H9 (cell line): ENCODE results near the gene MYO7B. TPM values are rescaled to one million over a fixed set of nuclear protein-coding genes. Genes with fewer than 3 reads are reported as not detected.

Source experiments
- DNase-seq: peaks from one replicate; pipeline ENCODE4 v3.0.0-alpha.2; 2017
- H2AFZ ChIP-seq: one replicate; pipeline ENCODE4 v1.6.1; 2013; ENCODE audit warnings: mild to moderate bottlenecking, low read length, control low read depth, moderate library complexity
- H2AK5ac ChIP-seq: 2 replicates; pipeline ENCODE4 v1.6.1; 2013; ENCODE audit warnings: low read length, control low read depth, mixed read lengths; ENCODE audit not compliant: insufficient read length
- H2BK120ac ChIP-seq: one replicate; pipeline ENCODE4 v1.6.1; 2013; ENCODE audit warnings: low read depth, mild to moderate bottlenecking, low read length, control low read depth, inconsistent platforms; ENCODE audit not compliant: poor library complexity, severe bottlenecking
- H2BK12ac ChIP-seq: 2 replicates; pipeline ENCODE4 v1.6.1; 2013; ENCODE audit warnings: low read length, control low read depth, mixed read lengths, low read depth; ENCODE audit not compliant: insufficient read length
- H2BK15ac ChIP-seq: 2 replicates; pipeline ENCODE4 v1.6.1; 2013; ENCODE audit warnings: low read depth, low read length, control low read depth
- H2BK20ac ChIP-seq: one replicate; pipeline ENCODE4 v1.6.1; 2013; ENCODE audit warnings: low read depth, mild to moderate bottlenecking, low read length, control low read depth, inconsistent platforms; ENCODE audit not compliant: poor library complexity, severe bottlenecking
- H2BK5ac ChIP-seq: 2 replicates; pipeline ENCODE4 v1.6.1; 2013; ENCODE audit warnings: low read length, control low read depth, mixed read lengths; ENCODE audit not compliant: insufficient read length
- H3K14ac ChIP-seq: 2 replicates; pipeline ENCODE4 v1.6.1; 2013; ENCODE audit warnings: low read length, control low read depth; ENCODE audit not compliant: insufficient read depth
- H3K18ac ChIP-seq: 2 replicates; pipeline ENCODE4 v1.6.1; 2013; ENCODE audit warnings: low read depth, mild to moderate bottlenecking, mixed read lengths, low read length, control low read depth; ENCODE audit not compliant: insufficient read length
- H3K23ac ChIP-seq: 2 replicates; pipeline ENCODE4 v1.6.1; 2013; ENCODE audit warnings: low read length, control low read depth, mixed read lengths, low read depth; ENCODE audit not compliant: insufficient read length
- H3K23me2 ChIP-seq: 2 replicates; pipeline ENCODE4 v1.6.1; 2013; ENCODE audit warnings: low read depth, mild to moderate bottlenecking, mixed read lengths, low read length, control low read depth; ENCODE audit not compliant: insufficient read length, poor library complexity, severe bottlenecking
- H3K27ac ChIP-seq: 2 replicates; pipeline ENCODE4 v1.5.1; 2013; ENCODE audit warnings: low read length, control low read depth, mixed read lengths, low read depth; ENCODE audit not compliant: insufficient read length
- H3K27me3 ChIP-seq: 2 replicates; pipeline ENCODE4 v1.6.1; 2013; ENCODE audit warnings: low read length, control low read depth, inconsistent platforms; ENCODE audit not compliant: insufficient read depth
- H3K4ac ChIP-seq: 2 replicates; pipeline ENCODE4 v1.6.1; 2013; ENCODE audit warnings: low read depth, mild to moderate bottlenecking, control low read depth, inconsistent platforms, low read length, moderate library complexity
- H3K4me1 ChIP-seq: 2 replicates; pipeline ENCODE4 v1.6.1; 2013; ENCODE audit warnings: low read length, control low read depth, inconsistent platforms; ENCODE audit not compliant: insufficient read depth
- H3K4me2 ChIP-seq: 2 replicates; pipeline ENCODE4 v1.6.1; 2013; ENCODE audit warnings: low read length, control low read depth, mixed read lengths; ENCODE audit not compliant: insufficient read length, insufficient read depth
- H3K56ac ChIP-seq: 2 replicates; pipeline ENCODE4 v1.6.1; 2013; ENCODE audit warnings: low read depth, mild to moderate bottlenecking, mixed read lengths, low read length, control low read depth; ENCODE audit not compliant: insufficient read length
- H3K79me1 ChIP-seq: 2 replicates; pipeline ENCODE4 v1.6.1; 2013; ENCODE audit warnings: low read depth, mild to moderate bottlenecking, moderate library complexity, low read length, control low read depth, inconsistent platforms; ENCODE audit not compliant: insufficient read depth, poor library complexity, severe bottlenecking
- H3K79me2 ChIP-seq: 2 replicates; pipeline ENCODE4 v1.6.1; 2013; ENCODE audit warnings: low read length, control low read depth, inconsistent platforms; ENCODE audit not compliant: insufficient read depth
- H3K9ac ChIP-seq: 2 replicates; pipeline ENCODE4 v1.6.1; 2013; ENCODE audit warnings: low read length, control low read depth, mixed read lengths; ENCODE audit not compliant: insufficient read length; ENCODE audit errors: extremely low read depth
- H3K9me3 ChIP-seq: one replicate; pipeline ENCODE4 v1.6.1; 2013; ENCODE audit warnings: low read depth, low read length, inconsistent platforms; ENCODE audit not compliant: control insufficient read depth
- H3T11ph ChIP-seq: one replicate; pipeline ENCODE4 v1.6.1; 2013; ENCODE audit warnings: mild to moderate bottlenecking, low read length, control low read depth, inconsistent platforms
- H4K20me1 ChIP-seq: one replicate; pipeline ENCODE4 v1.6.1; 2013; ENCODE audit not compliant: control insufficient read depth, insufficient read length, insufficient read depth
- H4K5ac ChIP-seq: 2 replicates; pipeline ENCODE4 v1.6.1; 2013; ENCODE audit warnings: low read depth, mild to moderate bottlenecking, mixed read lengths, low read length, control low read depth; ENCODE audit not compliant: insufficient read length
- H4K8ac ChIP-seq: replicated peaks from 2 replicates; pipeline ENCODE4 v1.6.1; 2013; ENCODE audit warnings: low read length, control low read depth, mixed read lengths, low read depth; ENCODE audit not compliant: insufficient read length
- H4K91ac ChIP-seq: 2 replicates; pipeline ENCODE4 v1.6.1; 2013; ENCODE audit warnings: low read depth, mild to moderate bottlenecking, moderate library complexity, mixed read lengths, low read length, control low read depth; ENCODE audit not compliant: insufficient read length
- H3K27ac Mint-ChIP-seq, 3 experiments: 2 replicates in 2 of 3; 3 replicates in 1 of 3; pipeline ENCODE4 v1.8.0; 2020 to 2021; ENCODE audit warnings: mixed read lengths in 3 of 3, mild to moderate bottlenecking in 1 of 3, moderate library complexity in 1 of 3
- H3K27me3 Mint-ChIP-seq: 2 replicates; pipeline ENCODE4 v1.8.0; 2021; ENCODE audit warnings: low read depth, mild to moderate bottlenecking, moderate library complexity, mixed read lengths
- H3K36me3 Mint-ChIP-seq, 3 experiments: 2 replicates in 2 of 3; 3 replicates in 1 of 3; pipeline ENCODE4 v1.8.0; 2020 to 2021; ENCODE audit warnings: low read depth in 3 of 3, mixed read lengths in 3 of 3; ENCODE audit not compliant: insufficient read depth in 1 of 3
- H3K4me1 Mint-ChIP-seq, 2 experiments: 2 replicates each; pipeline ENCODE4 v1.8.0; 2020; ENCODE audit warnings: mixed read lengths in 2 of 2
- H3K4me3 Mint-ChIP-seq, 2 experiments: 2 replicates in 1 of 2; 3 replicates in 1 of 2; pipeline ENCODE4 v1.8.0; 2020 to 2021; ENCODE audit warnings: mild to moderate bottlenecking in 2 of 2, mixed read lengths in 2 of 2, moderate library complexity in 1 of 2
- H3K9me3 Mint-ChIP-seq, 2 experiments: 2 replicates in 1 of 2; 3 replicates in 1 of 2; pipeline ENCODE4 v1.8.0; 2020; ENCODE audit warnings: mild to moderate bottlenecking in 2 of 2, mixed read lengths in 2 of 2, moderate library complexity in 1 of 2
- CTCF ChIP-seq: fragments of 200-600 bp; sonication (generic); conservative IDR thresholded peaks from 3 replicates; pipeline ENCODE4 v1.8.0; 2021; ENCODE audit warnings: antibody characterized with exemption, mild to moderate bottlenecking
- WGBS: extraction: QIAGEN DNeasy Blood & Tissue Kit; methylation state at CpG from one replicate; pipeline ENCODE4 v1.1.7; 2013; ENCODE audit warnings: missing lambda C conversion rate, low lambda C conversion rate, mixed read lengths; ENCODE audit not compliant: insufficient read length; ENCODE audit errors: extremely low coverage; 5-methylcytosine and 5-hydroxymethylcytosine counted together
- total RNA-seq: library from RNA; stranded (reverse); gene quantifications from 2 replicates; pipeline ENCODE4 v1.2.1, GENCODE V29; 2021

The MYO7B gene
- total RNA-seq, 1 experiment from 2014 or later = not detected

GRCh38 chr2:127531221-127531648, 4.2 kb upstream of the MYO7B start:
- Histone ChIP-seq H3K18ac (no peak overlapping the region), H3K4ac (no peak overlapping the region), H2AFZ (no peak overlapping the region), H3K9ac (no peak overlapping the region), H3T11ph (no peak overlapping the region), H3K4me1 (no peaks in the 10 kb centered on the region; the same call in 1 of the 2 replicates), H3K9me3 (no peaks in the 10 kb centered on the region), H3K79me2 (no peaks in the 10 kb centered on the region), H3K79me1 (no peaks in the 10 kb centered on the region), H4K5ac (no peak overlapping the region), H3K27ac (no peak overlapping the region), H3K4me2 (no peak overlapping the region), H3K23ac (no peak overlapping the region), H3K27me3 (no peaks in the 10 kb centered on the region), H2AK5ac (no peak overlapping the region), H2BK5ac (no peak overlapping the region), H2BK12ac (no peak overlapping the region), H4K20me1 (no peaks in the 10 kb centered on the region), H3K56ac (no peak overlapping the region), H2BK20ac (no peak overlapping the region), H3K14ac (no peak overlapping the region), H2BK120ac (no peak overlapping the region), H3K23me2 (peaks cover 6% of the 10 kb centered on the region), H4K91ac (no peak overlapping the region), H4K8ac (no peak overlapping the region), H2BK15ac (no peak overlapping the region)
- H3K36me3 Mint-ChIP-seq = no peaks in the 10 kb centered on the region; a peak in 1 of 7 replicates
- no peak for DNase-seq
- WGBS = no CpG with 5 or more reads among the region's 4 CpGs
- no peak; the same call in 2 of the 3 replicates for TF ChIP-seq CTCF
- H3K4me1 Mint-ChIP-seq = peaks cover 16% of the 10 kb centered on the region in 2 experiments
- H3K27ac Mint-ChIP-seq = peak overlapping the region in 1 of 3 experiments; percentile 49; a peak in 1 of 7 replicates
- no peak overlapping the region for H3K4me3 Mint-ChIP-seq
- peaks cover 14% of the 10 kb centered on the region for H3K27me3 Mint-ChIP-seq
- H3K9me3 Mint-ChIP-seq = peaks cover 6 to 7% of the 10 kb centered on the region in 2 experiments
